ENCODE results near the gene VPS8.

The VPS8 gene

GRCh38 chr3:185082149-185082548 lies 270.2 kb downstream of the VPS8 start:
- ChIA-PET CTCF (no interaction called here), POLR2A (no interaction called here)
- no peak for DNase-seq (ENCODE audit: extremely low spot score)
- no peak for TF ChIP-seq L3MBTL2 (conservative IDR thresholded peaks at IDR 0.05)
- TF ChIP-seq HDGF (IDR thresholded peaks at IDR 0.05; ENCODE audit: borderline replicate concordance), result no peak
- TF ChIP-seq ZNF384 (IDR thresholded peaks at IDR 0.05), result no peak
- no peak for TF ChIP-seq NFRKB (IDR thresholded peaks at IDR 0.05)
- no peak for TF ChIP-seq PKNOX1 (IDR thresholded peaks at IDR 0.05)

- TF ChIP-seq FOXK2 (IDR thresholded peaks at IDR 0.05) (no peak), HDGF (IDR thresholded peaks at IDR 0.05; ENCODE audit: borderline replicate concordance) (no peak), ARNT (IDR thresholded peaks at IDR 0.05) (no peak), LEF1 (IDR thresholded peaks at IDR 0.05; ENCODE audit: borderline replicate concordance) (no peak), ELF4 (IDR thresholded peaks at IDR 0.05) (no peak), NFRKB (IDR thresholded peaks at IDR 0.05) (no peak), SP1 (IDR thresholded peaks at IDR 0.05) (no peak), FOXA1 (IDR thresholded peaks at IDR 0.05) (no peak)
- CTCF ChIA-PET, result no interaction called here
- POLR2A ChIA-PET, result no interaction called here
- no peak for DNase-seq (ENCODE audit: extremely low spot score)
Measured at GRCh38 chr3:185082829-185083228, 270.9 kb downstream of the VPS8 start.

GRCh38 chr3:185084402-185084801 lies 272.4 kb downstream of the VPS8 start:
- TF ChIP-seq NFRKB (IDR thresholded peaks at IDR 0.05) (no peak), PKNOX1 (IDR thresholded peaks at IDR 0.05) (no peak), ARNT (IDR thresholded peaks at IDR 0.05) (no peak), LEF1 (IDR thresholded peaks at IDR 0.05; ENCODE audit: borderline replicate concordance) (no peak), TARDBP (IDR thresholded peaks at IDR 0.05) (no peak), FOXA1 (IDR thresholded peaks at IDR 0.05) (no peak), ELF4 (IDR thresholded peaks at IDR 0.05) (no peak), ZNF384 (IDR thresholded peaks at IDR 0.05) (no peak), BHLHE40 (IDR thresholded peaks at IDR 0.05; ENCODE audit: borderline replicate concordance) (no peak), HDGF (IDR thresholded peaks at IDR 0.05; ENCODE audit: borderline replicate concordance) (no peak), FOXM1 (IDR thresholded peaks at IDR 0.05; ENCODE audit: borderline replicate concordance) (no peak), L3MBTL2 (conservative IDR thresholded peaks at IDR 0.05) (no peak), CTBP1 (IDR thresholded peaks at IDR 0.05; ENCODE audit: borderline replicate concordance) (no peak), SUZ12 (IDR thresholded peaks at IDR 0.05) (no peak)
- POLR2A ChIA-PET, result no interaction called here
- CTCF ChIA-PET, result interaction anchor here (0.7 kb wide), 1 partner anchor 94 kb away, joined by 3 read pairs; no protein-coding TSS in a partner anchor
- no peak for DNase-seq (ENCODE audit: extremely low spot score)

GRCh38 chr3:185084901-185085300 lies 272.9 kb downstream of the VPS8 start:
- ChIA-PET POLR2A (no interaction called here), CTCF (interaction anchor here (0.7 kb wide), 1 partner anchor 94 kb away, joined by 3 read pairs; no protein-coding TSS in a partner anchor)
- no peak for DNase-seq (ENCODE audit: extremely low spot score)
- TF ChIP-seq ARNT (IDR thresholded peaks at IDR 0.05) (no peak), LEF1 (IDR thresholded peaks at IDR 0.05; ENCODE audit: borderline replicate concordance) (no peak), BHLHE40 (IDR thresholded peaks at IDR 0.05; ENCODE audit: borderline replicate concordance) (no peak), TARDBP (IDR thresholded peaks at IDR 0.05) (no peak), HDGF (IDR thresholded peaks at IDR 0.05; ENCODE audit: borderline replicate concordance) (no peak), FOXK2 (IDR thresholded peaks at IDR 0.05) (no peak), CTBP1 (IDR thresholded peaks at IDR 0.05; ENCODE audit: borderline replicate concordance) (no peak), FOXM1 (IDR thresholded peaks at IDR 0.05; ENCODE audit: borderline replicate concordance) (no peak), SUZ12 (IDR thresholded peaks at IDR 0.05) (no peak)

GRCh38 chr3:185087419-185087818 lies 275.5 kb downstream of the VPS8 start:
- POLR2A ChIA-PET, result no interaction called here
- DNase-seq (ENCODE audit: extremely low spot score), result no peak
- TF ChIP-seq SP1 (IDR thresholded peaks at IDR 0.05) (no peak), BHLHE40 (IDR thresholded peaks at IDR 0.05; ENCODE audit: borderline replicate concordance) (no peak), SUZ12 (IDR thresholded peaks at IDR 0.05) (no peak), FOXK2 (IDR thresholded peaks at IDR 0.05) (no peak), TARDBP (IDR thresholded peaks at IDR 0.05) (no peak), LEF1 (IDR thresholded peaks at IDR 0.05; ENCODE audit: borderline replicate concordance) (no peak), PKNOX1 (IDR thresholded peaks at IDR 0.05) (no peak), NFRKB (IDR thresholded peaks at IDR 0.05) (no peak), ELF4 (IDR thresholded peaks at IDR 0.05) (no peak), FOXM1 (IDR thresholded peaks at IDR 0.05; ENCODE audit: borderline replicate concordance) (no peak), FOXA1 (IDR thresholded peaks at IDR 0.05) (no peak), L3MBTL2 (conservative IDR thresholded peaks at IDR 0.05) (no peak), HDGF (IDR thresholded peaks at IDR 0.05; ENCODE audit: borderline replicate concordance) (no peak), ARNT (IDR thresholded peaks at IDR 0.05) (no peak), CTBP1 (IDR thresholded peaks at IDR 0.05; ENCODE audit: borderline replicate concordance) (no peak), ZNF384 (IDR thresholded peaks at IDR 0.05) (no peak)
- CTCF ChIA-PET, result no interaction called here

- POLR2A ChIA-PET, result no interaction called here
- CTCF ChIA-PET, result no interaction called here
- TF ChIP-seq CTBP1 (IDR thresholded peaks at IDR 0.05; ENCODE audit: borderline replicate concordance), result no peak
- DNase-seq (ENCODE audit: extremely low spot score), result no peak
Measured at GRCh38 chr3:185089343-185089742, 277.4 kb downstream of the VPS8 start.

- POLR2A ChIA-PET, result no interaction called here
Measured at GRCh38 chr3:185089751-185090150, 277.8 kb downstream of the VPS8 start.

More at GRCh38 chr3:185089751-185090150, 277.8 kb downstream of the VPS8 start:
- DNase-seq (ENCODE audit: extremely low spot score), result no peak
- CTCF ChIA-PET, result no interaction called here
- TF ChIP-seq SUZ12 (IDR thresholded peaks at IDR 0.05), result no peak
- no peak for TF ChIP-seq CTBP1 (IDR thresholded peaks at IDR 0.05; ENCODE audit: borderline replicate concordance)
- no peak for TF ChIP-seq ZNF384 (IDR thresholded peaks at IDR 0.05)
- TF ChIP-seq ARNT (IDR thresholded peaks at IDR 0.05), result no peak
- TF ChIP-seq TARDBP (IDR thresholded peaks at IDR 0.05), result no peak
- no peak for TF ChIP-seq BHLHE40 (IDR thresholded peaks at IDR 0.05; ENCODE audit: borderline replicate concordance)
- no peak for TF ChIP-seq FOXK2 (IDR thresholded peaks at IDR 0.05)
- TF ChIP-seq SP1 (IDR thresholded peaks at IDR 0.05), result no peak
- TF ChIP-seq LEF1 (IDR thresholded peaks at IDR 0.05; ENCODE audit: borderline replicate concordance), result no peak
- TF ChIP-seq HDGF (IDR thresholded peaks at IDR 0.05; ENCODE audit: borderline replicate concordance), result no peak
- TF ChIP-seq PKNOX1 (IDR thresholded peaks at IDR 0.05), result no peak
- no peak for TF ChIP-seq FOXA1 (IDR thresholded peaks at IDR 0.05)
- no peak for TF ChIP-seq ELF4 (IDR thresholded peaks at IDR 0.05)

Measured in HEK293T (cell line).